PC-9 (cell line): ENCODE results near the gene OR7G2. TPM values are rescaled to one million over a fixed set of nuclear protein-coding genes. Genes with fewer than 3 reads are reported as not detected.

Experiments used
- BruUV-seq: library from RNA; stranded (reverse); fragments of 400-500 nt; replicated peaks from 2 replicates; lab custom pipeline; 2021; lab: Mats Ljungman, UMichigan
- CTCF ChIA-PET: fragments of 300-600 bp; sonication (Branson Sonifier 250); formaldehyde crosslinking; loops from one replicate; lab custom pipeline; 2022; ENCODE audit warnings: antibody characterized with exemption; lab: Charles Lee
- POLR2A ChIA-PET: fragments of 300-600 bp; sonication (Branson Sonifier 250); formaldehyde crosslinking; loops from one replicate; lab custom pipeline; 2022; ENCODE audit warnings: antibody characterized with exemption; ENCODE audit not compliant: unreplicated experiment; lab: Charles Lee
- DNase-seq, 2 experiments: peaks; one replicate each; pipeline versions ENCODE4 v3.0.0 to v3.0.0-alpha.2; 2015 to 2022; ENCODE audit warnings: mixed read lengths in 1 of 2
- H2AFZ ChIP-seq: fragments of 200-600 bp; sonication (generic); 2 replicates; pipeline ENCODE4 v1.8.1; 2017; ENCODE audit warnings: antibody characterized with exemption
- H3F3A ChIP-seq: fragments of 200-600 bp; sonication (generic); 2 replicates; pipeline ENCODE4 v1.8.1; 2017; ENCODE audit warnings: antibody characterized with exemption, mild to moderate bottlenecking, low read depth; ENCODE audit not compliant: insufficient read depth
- H3K27ac ChIP-seq: fragments of 200-600 bp; sonication (generic); 2 replicates; pipeline ENCODE4 v1.6.1; 2016; ENCODE audit warnings: mixed run types
- H3K27me3 ChIP-seq: fragments of 200-600 bp; sonication (generic); 2 replicates; pipeline ENCODE4 v1.6.1; 2016; ENCODE audit warnings: low read depth, mixed run types; ENCODE audit not compliant: insufficient read depth
- H3K36me3 ChIP-seq: fragments of 200-600 bp; sonication (generic); 2 replicates; pipeline ENCODE4 v1.6.1; 2016; ENCODE audit warnings: low read depth, mixed run types
- H3K4me1 ChIP-seq: fragments of 200-600 bp; sonication (generic); replicated peaks from 2 replicates; pipeline ENCODE4 v1.6.1; 2016; ENCODE audit warnings: mixed run types; ENCODE audit not compliant: insufficient read depth
- H3K4me2 ChIP-seq: fragments of 200-600 bp; sonication (generic); 2 replicates; pipeline ENCODE4 v1.6.1; 2017; ENCODE audit warnings: mixed run types
- H3K4me3 ChIP-seq: fragments of 200-600 bp; sonication (generic); 2 replicates; pipeline ENCODE4 v1.6.1; 2016; ENCODE audit warnings: mixed run types
- H3K79me2 ChIP-seq: fragments of 200-600 bp; sonication (generic); 2 replicates; pipeline ENCODE4 v1.6.1; 2017; ENCODE audit warnings: low read depth, mixed run types
- H3K9me2 ChIP-seq: fragments of 200-600 bp; sonication (generic); 2 replicates; pipeline ENCODE4 v1.8.1; 2017; ENCODE audit warnings: mild to moderate bottlenecking; ENCODE audit not compliant: insufficient read depth
- H3K9me3 ChIP-seq: fragments of 200-600 bp; sonication (generic); 2 replicates; pipeline ENCODE4 v1.8.1; 2016; ENCODE audit warnings: low read depth; ENCODE audit not compliant: insufficient read depth
- H4K20me1 ChIP-seq: fragments of 200-600 bp; sonication (generic); 2 replicates; pipeline ENCODE4 v1.8.1; 2017; ENCODE audit not compliant: insufficient read depth
- EZH2 ChIP-seq: fragments of 200-600 bp; sonication (generic); IDR thresholded peaks from 2 replicates; pipeline ENCODE4 v1.8.0; 2017; ENCODE audit warnings: antibody characterized with exemption, low read depth
- intact Hi-C: fragments of 100-400 bp; cut with micrococcal nuclease; formaldehyde crosslinking; loops from one replicate; pipeline ENCODE4 v1.10.0; 2022; ENCODE audit not compliant: unreplicated experiment
- total RNA-seq: library from RNA; stranded (reverse); gene quantifications from 2 replicates; pipeline ENCODE4 v1.2.3, GENCODE V29; 2021
- TF ChIP-seq, protein P1 (sequence below): fragments of 200-600 bp; sonication (generic); conservative IDR thresholded peaks from 2 replicates; pipeline ENCODE4 v1.6.1; 2017; ENCODE audit warnings: mixed run types, antibody characterized with exemption, mild to moderate bottlenecking, moderate library complexity

OR7G2 gene
- total RNA-seq, 1 experiment from 2014 or later = not detected

DNA sequence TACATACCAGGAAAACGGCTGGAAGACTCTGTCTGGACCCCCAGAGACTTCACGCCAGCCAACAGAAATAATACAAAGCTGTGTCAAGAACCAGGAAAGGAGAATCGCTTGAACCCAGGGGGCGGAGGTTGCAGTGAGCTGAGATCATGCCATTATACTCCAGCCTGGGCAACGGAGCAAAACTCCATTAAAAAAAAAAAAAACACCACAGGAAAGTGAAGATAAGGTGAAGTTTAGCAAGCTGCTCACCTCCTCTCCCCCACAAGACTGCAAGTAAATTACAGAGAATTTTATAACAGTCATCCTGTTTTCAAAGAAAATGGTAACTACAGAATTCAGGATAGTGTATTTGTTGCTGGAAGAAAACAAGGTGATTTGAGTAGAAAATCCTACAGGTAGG lies 9.3 kb upstream of the OR7G2 start:
- TF ChIP-seq EZH2 = no peak
- TF ChIP-seq, protein P1, sequence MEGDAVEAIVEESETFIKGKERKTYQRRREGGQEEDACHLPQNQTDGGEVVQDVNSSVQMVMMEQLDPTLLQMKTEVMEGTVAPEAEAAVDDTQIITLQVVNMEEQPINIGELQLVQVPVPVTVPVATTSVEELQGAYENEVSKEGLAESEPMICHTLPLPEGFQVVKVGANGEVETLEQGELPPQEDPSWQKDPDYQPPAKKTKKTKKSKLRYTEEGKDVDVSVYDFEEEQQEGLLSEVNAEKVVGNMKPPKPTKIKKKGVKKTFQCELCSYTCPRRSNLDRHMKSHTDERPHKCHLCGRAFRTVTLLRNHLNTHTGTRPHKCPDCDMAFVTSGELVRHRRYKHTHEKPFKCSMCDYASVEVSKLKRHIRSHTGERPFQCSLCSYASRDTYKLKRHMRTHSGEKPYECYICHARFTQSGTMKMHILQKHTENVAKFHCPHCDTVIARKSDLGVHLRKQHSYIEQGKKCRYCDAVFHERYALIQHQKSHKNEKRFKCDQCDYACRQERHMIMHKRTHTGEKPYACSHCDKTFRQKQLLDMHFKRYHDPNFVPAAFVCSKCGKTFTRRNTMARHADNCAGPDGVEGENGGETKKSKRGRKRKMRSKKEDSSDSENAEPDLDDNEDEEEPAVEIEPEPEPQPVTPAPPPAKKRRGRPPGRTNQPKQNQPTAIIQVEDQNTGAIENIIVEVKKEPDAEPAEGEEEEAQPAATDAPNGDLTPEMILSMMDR = no peak
- intact Hi-C loops = no loop called here
- Histone ChIP-seq H2AFZ (no peak overlapping the region), H3K4me3 (no peak overlapping the region), H3K27ac (no peak overlapping the region), H3K36me3 (no peaks in the 10 kb centered on the region), H3K79me2 (no peaks in the 10 kb centered on the region), H3K4me2 (no peak overlapping the region), H3K9me3 (no peaks in the 10 kb centered on the region), H3K9me2 (no peaks in the 10 kb centered on the region), H3K4me1 (no peaks in the 10 kb centered on the region), H4K20me1 (no peaks in the 10 kb centered on the region), H3K27me3 (no peaks in the 10 kb centered on the region), H3F3A (no peaks in the 10 kb centered on the region)
- ChIA-PET CTCF (no interaction called here), POLR2A (no interaction called here)
- DNase-seq = no peak
- no TSS peak for BruUV-seq

DNA sequence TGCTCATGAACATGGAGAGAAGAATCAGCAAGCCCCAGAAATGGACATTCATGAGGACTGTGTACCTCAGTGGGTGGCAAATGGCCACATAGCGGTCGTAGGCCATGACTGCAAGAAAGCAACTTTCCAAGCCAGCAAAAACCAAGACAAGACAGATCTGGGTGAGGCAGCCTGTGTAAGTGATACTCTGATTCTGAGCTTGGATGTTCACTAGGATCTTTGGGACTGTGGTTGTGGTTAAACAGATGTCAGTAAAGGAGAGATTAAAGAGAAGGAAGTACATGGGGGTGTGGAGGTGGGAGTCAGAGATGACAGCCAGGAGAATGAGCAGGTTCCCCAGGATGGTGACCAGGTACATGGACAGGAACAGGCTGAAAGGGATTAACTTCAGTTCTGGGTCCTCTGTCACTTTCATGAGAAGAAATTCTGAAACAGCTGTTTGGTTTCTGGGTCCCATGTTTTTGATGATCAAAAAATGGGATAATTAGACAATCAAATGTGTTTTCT lies 8.1 kb upstream of the OR7G2 start, which contains the start of gene OR7G1:
Gene OR7G1, minus strand, starts transcription at position 457 of the 507 bp plus-strand sequence. Its CDS starts 0 bp downstream, at position 457.
- TF ChIP-seq, protein P1 = no peak
- TF ChIP-seq EZH2 = no peak
- Histone ChIP-seq H3K4me3 (no peak within 1 kb of the TSS), H3K27ac (no peak within 1 kb of the TSS), H3K4me1 (no peaks in the 10 kb centered on the region), H3K27me3 (no peaks in the 10 kb centered on the region; the same call in 1 of the 2 replicates), H3K36me3 (no peaks in the 10 kb centered on the region), H3K4me2 (no peak within 1 kb of the TSS), H3K9me3 (no peaks in the 10 kb centered on the region), H4K20me1 (no peaks in the 10 kb centered on the region), H3K79me2 (no peaks in the 10 kb centered on the region), H3K9me2 (no peaks in the 10 kb centered on the region), H3F3A (no peaks in the 10 kb centered on the region), H2AFZ (no peak within 1 kb of the TSS)
- BruUV-seq = no TSS peak
- POLR2A ChIA-PET = no interaction called here
- intact Hi-C loops = no loop called here
- DNase-seq = no peak
- CTCF ChIA-PET = no interaction called here

DNA sequence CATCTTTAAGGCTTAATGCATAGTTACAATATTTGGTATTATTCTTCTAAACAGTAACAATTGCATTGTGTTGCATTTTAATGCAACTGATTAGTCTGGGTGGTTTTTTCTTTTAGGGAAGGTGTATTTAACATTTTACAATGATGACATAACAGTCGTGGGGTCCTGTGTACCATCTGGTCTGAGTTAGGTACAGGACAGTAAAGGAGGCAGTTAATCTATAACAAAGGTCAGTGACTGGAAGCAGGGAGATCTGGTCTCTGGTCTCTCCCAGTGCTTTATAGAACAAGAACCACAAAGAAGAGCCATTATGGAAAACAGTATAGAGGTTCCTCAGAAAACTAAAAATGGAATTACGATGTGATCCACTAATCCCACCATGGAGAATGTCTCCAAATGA lies 2.7 kb upstream of the OR7G2 start:
- POLR2A ChIA-PET = no interaction called here

More for the DNA sequence above, 2.7 kb upstream of the OR7G2 start:
- no peaks in the 10 kb centered on the region for H3K36me3 ChIP-seq
- no peaks in the 10 kb centered on the region; the same call in 1 of the 2 replicates for H3K27me3 ChIP-seq
- DNase-seq = no peak
- intact Hi-C loops = no loop called here
- H3K4me3 ChIP-seq = no peak overlapping the region
- CTCF ChIA-PET = no interaction called here
- peaks cover 5% of the 10 kb centered on the region; the same call in 1 of the 2 replicates for H3F3A ChIP-seq
- no peaks in the 10 kb centered on the region for H3K4me1 ChIP-seq
- TF ChIP-seq, protein P1 = no peak
- TF ChIP-seq EZH2 = no peak
- H3K9me3 ChIP-seq = no peaks in the 10 kb centered on the region
- H3K9me2 ChIP-seq = no peaks in the 10 kb centered on the region
- H3K4me2 ChIP-seq = no peak overlapping the region
- H2AFZ ChIP-seq = no peak overlapping the region
- H3K27ac ChIP-seq = no peak overlapping the region
- no TSS peak for BruUV-seq
- no peaks in the 10 kb centered on the region for H4K20me1 ChIP-seq
- H3K79me2 ChIP-seq = no peaks in the 10 kb centered on the region
